SK-N-SH (cell line): ENCODE data around the gene TEX54. TPM values are rescaled to one million over a fixed set of nuclear protein-coding genes. Genes with fewer than 3 reads are reported as not detected.
A peak's percentile ranks its signal among the peaks of the same experiment; 100 is the strongest.

Source experiments
- CTCF ChIA-PET: fragments of 300-600, 350-600 bp; formaldehyde crosslinking; extraction: SDS; loops from one replicate; lab custom pipeline; 2021; lab: Yijun Ruan, JAX
- POLR2A ChIA-PET: fragments of 350-600 bp; sonication (Branson Sonifier 250); formaldehyde crosslinking; extraction: SDS; loops from one replicate; lab custom pipeline; 2020; ENCODE audit warnings: antibody characterized with exemption, inconsistent platforms; lab: Yijun Ruan, JAX
- DNase-seq: peaks from one replicate; pipeline ENCODE4 v3.0.0; 2012
- H2AFZ ChIP-seq: fragments of 200-600 bp; sonication (generic); 2 replicates; pipeline ENCODE4 v1.8.1; 2016; ENCODE audit warnings: antibody characterized with exemption, mild to moderate bottlenecking, low read depth
- H3F3A ChIP-seq: fragments of 200-600 bp; sonication (generic); replicated peaks from 2 replicates; pipeline ENCODE3; 2016; ENCODE audit warnings: antibody characterized with exemption, mild to moderate bottlenecking; ENCODE audit not compliant: insufficient read depth
- H3K27ac ChIP-seq, 2 experiments: fragments of 200-500 bp in 1 of 2; fragments of 200-600 bp in 1 of 2; sonication (Bioruptor generic) in 1 of 2; sonication (generic), shearing (Covaris generic) in 1 of 2; 2 replicates each; pipeline versions ENCODE4 v1.5.1 to v1.6.1; 2014 to 2016; ENCODE audit warnings: low read depth in 2 of 2, inconsistent platforms in 1 of 2, low read length in 1 of 2, mild to moderate bottlenecking in 1 of 2, mixed read lengths in 1 of 2
- H3K27me3 ChIP-seq: fragments of 200-600 bp; sonication (generic), shearing (Covaris generic); 2 replicates; pipeline ENCODE4 v1.6.1; 2016; ENCODE audit warnings: mixed run types; ENCODE audit not compliant: insufficient read depth
- H3K36me3 ChIP-seq, 2 experiments: fragments of 200-500 bp in 1 of 2; fragments of 200-600 bp in 1 of 2; sonication (Bioruptor generic) in 1 of 2; sonication (generic) in 1 of 2; replicated peaks in 1 of 2; 2 replicates each; pipeline versions ENCODE3 to v1.5.1; 2014 to 2016; ENCODE audit warnings: low read length in 1 of 2, mild to moderate bottlenecking in 1 of 2; ENCODE audit not compliant: insufficient read depth in 2 of 2, control insufficient read depth in 1 of 2
- H3K4me1 ChIP-seq, 2 experiments: fragments of 200-500 bp in 1 of 2; fragments of 200-600 bp in 1 of 2; sonication (Bioruptor generic) in 1 of 2; sonication (generic), shearing (Covaris generic) in 1 of 2; 2 replicates each; pipeline versions ENCODE4 v1.5.1 to v1.6.1; 2014 to 2016; ENCODE audit warnings: low read depth in 1 of 2, low read length in 1 of 2, mixed run types in 1 of 2; ENCODE audit not compliant: insufficient read depth in 2 of 2, control insufficient read depth in 1 of 2
- H3K4me2 ChIP-seq: fragments of 200-600 bp; sonication (generic), shearing (Covaris generic); 2 replicates; pipeline ENCODE4 v1.6.1; 2017; ENCODE audit warnings: mixed run types
- H3K4me3 ChIP-seq, 2 experiments: fragments of 200-500 bp in 1 of 2; fragments of 200-600 bp in 1 of 2; sonication (Bioruptor generic) in 1 of 2; sonication (generic), shearing (Covaris generic) in 1 of 2; 2 replicates each; pipeline versions ENCODE4 v1.5.1 to v1.8.1; 2014 to 2016; ENCODE audit warnings: low read depth in 2 of 2, inconsistent platforms in 1 of 2, low read length in 1 of 2, mild to moderate bottlenecking in 1 of 2, mixed read lengths in 1 of 2, moderate library complexity in 1 of 2
- H3K79me2 ChIP-seq: fragments of 200-600 bp; sonication (generic); 2 replicates; pipeline ENCODE4 v1.8.1; 2017; ENCODE audit warnings: mild to moderate bottlenecking; ENCODE audit not compliant: insufficient read depth
- H3K9ac ChIP-seq: fragments of 200-600 bp; sonication (generic); 2 replicates; pipeline ENCODE4 v1.6.1; 2017; ENCODE audit warnings: mixed run types
- H3K9me2 ChIP-seq: fragments of 200-600 bp; sonication (generic); 2 replicates; pipeline ENCODE4 v1.6.1; 2017; ENCODE audit warnings: mixed run types
- H3K9me3 ChIP-seq: fragments of 200-600 bp; sonication (generic); 2 replicates; pipeline ENCODE4 v1.6.1; 2017; ENCODE audit warnings: mixed run types, mild to moderate bottlenecking, moderate library complexity
- H4K20me1 ChIP-seq: fragments of 200-600 bp; sonication (generic); 2 replicates; pipeline ENCODE4 v1.6.1; 2017; ENCODE audit warnings: mild to moderate bottlenecking, mixed run types; ENCODE audit not compliant: insufficient read depth
- ELF1 ChIP-seq: IDR thresholded peaks from 2 replicates; pipeline ENCODE4 v1.4.0; 2012
- EP300 ChIP-seq, 2 experiments: IDR thresholded peaks; 2 replicates each; pipeline versions ENCODE4 v1.4.0 to v1.6.1; 2012; ENCODE audit warnings: borderline replicate concordance in 1 of 2, low read depth in 1 of 2, low read length in 1 of 2
- FOSL2 ChIP-seq: IDR thresholded peaks from 2 replicates; pipeline ENCODE4 v1.4.0; 2012; ENCODE audit warnings: low read depth, mild to moderate bottlenecking, moderate library complexity, borderline replicate concordance
- FOXJ3 ChIP-seq: sonication (generic); formaldehyde crosslinking; IDR thresholded peaks from 2 replicates; pipeline ENCODE4 v1.5.1; 2020; ENCODE audit warnings: mild to moderate bottlenecking, missing genetic modification reagents
- FOXM1 ChIP-seq: IDR thresholded peaks from 2 replicates; pipeline ENCODE4 v1.4.0; 2012; ENCODE audit warnings: low read depth, mild to moderate bottlenecking
- GABPA ChIP-seq: IDR thresholded peaks from 2 replicates; pipeline ENCODE4 v1.4.0; 2012; ENCODE audit warnings: low read depth, mild to moderate bottlenecking
- GATA2 ChIP-seq: sonication (generic); formaldehyde crosslinking; IDR thresholded peaks from 2 replicates; pipeline ENCODE4 v1.5.0; 2020; ENCODE audit warnings: mild to moderate bottlenecking, missing genetic modification reagents
- NFIC ChIP-seq: IDR thresholded peaks from 2 replicates; pipeline ENCODE4 v1.4.0; 2012; ENCODE audit warnings: borderline replicate concordance
- RCOR1 ChIP-seq: fragments of 150-350 bp; IDR thresholded peaks from 2 replicates; pipeline ENCODE4 v1.6.1; 2017; ENCODE audit warnings: antibody characterized with exemption, low read length
- RFX5 ChIP-seq: IDR thresholded peaks from 2 replicates; pipeline ENCODE4 v1.6.1; 2012; ENCODE audit warnings: mild to moderate bottlenecking, improper control_type of control experiment, low read length
- SIN3A ChIP-seq: IDR thresholded peaks from 2 replicates; pipeline ENCODE4 v1.6.1; 2012; ENCODE audit warnings: low read depth, mild to moderate bottlenecking, low read length, moderate library complexity, borderline replicate concordance
- TAF1 ChIP-seq: IDR thresholded peaks from 2 replicates; pipeline ENCODE4 v1.6.1; 2012; ENCODE audit warnings: low read depth, mild to moderate bottlenecking, low read length, moderate library complexity, borderline replicate concordance
- WGBS: methylation state at CpG from one replicate; pipeline ENCODE4 v1.1.6; 2017; ENCODE audit warnings: low lambda C conversion rate; 5-methylcytosine and 5-hydroxymethylcytosine counted together
- polyA plus RNA-seq, 3 experiments: library from polyadenylated mRNA; depleted of rRNA; stranded (reverse); fragments of >200 nt; gene quantifications; 2 replicates each; pipeline ENCODE4 v1.2.3, GENCODE V29; 2012
- TF ChIP-seq, protein P1 (sequence below): IDR thresholded peaks from 2 replicates; pipeline ENCODE4 v1.6.1; 2012; ENCODE audit warnings: mild to moderate bottlenecking, low read depth, low read length, moderate library complexity
- TF ChIP-seq, protein P2 (sequence below): IDR thresholded peaks from 2 replicates; pipeline ENCODE4 v1.4.0; 2012; ENCODE audit warnings: low read depth, borderline replicate concordance
- TF ChIP-seq, protein P3 (sequence below): IDR thresholded peaks from 2 replicates; pipeline ENCODE4 v1.4.0; 2012; ENCODE audit warnings: low read depth
- TF ChIP-seq, protein P4 (sequence below): fragments of 150-350 bp; IDR thresholded peaks from 2 replicates; pipeline ENCODE4 v1.6.1; 2017; ENCODE audit warnings: antibody characterized with exemption, low read length, low read depth, borderline replicate concordance
- TF ChIP-seq, protein P5 (sequence below): IDR thresholded peaks from 2 replicates; pipeline ENCODE4; 2012

The TEX54 gene
- polyA plus RNA-seq, 1 of the 3 experiments (the other 2 are of a cell fraction) = not detected

DNA sequence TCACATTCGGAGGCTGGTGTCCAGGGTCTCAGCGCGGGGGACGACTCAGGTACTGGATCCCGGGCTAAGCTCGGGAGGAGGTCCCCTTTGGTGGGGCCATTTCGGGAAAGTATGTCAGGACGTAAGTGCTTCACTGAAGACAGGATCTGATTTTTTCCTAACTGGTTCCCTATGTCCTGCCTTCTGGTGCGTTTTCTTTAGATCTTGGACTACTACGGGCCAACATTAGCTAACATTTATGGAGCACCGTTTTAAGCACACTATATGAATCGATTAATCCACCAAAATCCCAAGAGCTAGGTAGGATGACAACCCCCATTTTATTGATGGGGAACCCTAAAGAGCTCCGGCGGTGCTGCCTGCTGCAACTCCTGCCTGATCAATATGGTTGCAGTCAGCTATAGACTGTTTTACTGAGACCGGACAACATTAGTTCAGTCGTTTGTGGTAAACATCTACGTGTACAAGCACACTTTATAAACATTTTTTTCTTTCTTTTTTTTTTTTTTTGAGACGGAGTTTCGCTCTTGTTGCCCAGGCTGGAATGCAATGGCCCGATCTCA, 23.8 kb upstream of the TEX54 start:
- H3K27ac ChIP-seq = peak overlapping the region; percentile 61 to 88
- 3% methylated on average over 17 of the region's 20 CpGs for WGBS
- peaks cover 53% of the 10 kb centered on the region for H3K79me2 ChIP-seq

More for the DNA sequence above, 23.8 kb upstream of the TEX54 start:
- DNase-seq = no peak
- Histone ChIP-seq H3K4me2 (peak overlapping the region; percentile 84), H3K9me2 (no peaks in the 10 kb centered on the region), H3F3A (peaks cover 41% of the 10 kb centered on the region), H3K9ac (peak overlapping the region; percentile 77), H3K4me3 (peak overlapping the region; percentile 69 to 90), H3K4me1 (peaks cover 14 to 16% of the 10 kb centered on the region in 2 experiments; a peak in 3 of 4 replicates), H4K20me1 (peaks cover 39% of the 10 kb centered on the region), H3K9me3 (no peaks in the 10 kb centered on the region), H3K27me3 (no peaks in the 10 kb centered on the region), H2AFZ (peak overlapping the region; percentile 93), H3K36me3 (peaks cover 34 to 38% of the 10 kb centered on the region in 2 experiments)
- POLR2A ChIA-PET = interaction anchor here (0.9 to 9.4 kb wide), 13 partner anchors 9 to 1192 kb away, joined by 3 to 146 read pairs (median 11); partner anchors contain the start of genes HNRNPUL2, NXF1, SLC3A2 and STX5
- no peak for TF ChIP-seq GATA2 (CRISPR knock-in tag)
- no peak for TF ChIP-seq GABPA
- no peak for TF ChIP-seq FOSL2
- no peak for TF ChIP-seq RFX5
- TF ChIP-seq, protein P1, sequence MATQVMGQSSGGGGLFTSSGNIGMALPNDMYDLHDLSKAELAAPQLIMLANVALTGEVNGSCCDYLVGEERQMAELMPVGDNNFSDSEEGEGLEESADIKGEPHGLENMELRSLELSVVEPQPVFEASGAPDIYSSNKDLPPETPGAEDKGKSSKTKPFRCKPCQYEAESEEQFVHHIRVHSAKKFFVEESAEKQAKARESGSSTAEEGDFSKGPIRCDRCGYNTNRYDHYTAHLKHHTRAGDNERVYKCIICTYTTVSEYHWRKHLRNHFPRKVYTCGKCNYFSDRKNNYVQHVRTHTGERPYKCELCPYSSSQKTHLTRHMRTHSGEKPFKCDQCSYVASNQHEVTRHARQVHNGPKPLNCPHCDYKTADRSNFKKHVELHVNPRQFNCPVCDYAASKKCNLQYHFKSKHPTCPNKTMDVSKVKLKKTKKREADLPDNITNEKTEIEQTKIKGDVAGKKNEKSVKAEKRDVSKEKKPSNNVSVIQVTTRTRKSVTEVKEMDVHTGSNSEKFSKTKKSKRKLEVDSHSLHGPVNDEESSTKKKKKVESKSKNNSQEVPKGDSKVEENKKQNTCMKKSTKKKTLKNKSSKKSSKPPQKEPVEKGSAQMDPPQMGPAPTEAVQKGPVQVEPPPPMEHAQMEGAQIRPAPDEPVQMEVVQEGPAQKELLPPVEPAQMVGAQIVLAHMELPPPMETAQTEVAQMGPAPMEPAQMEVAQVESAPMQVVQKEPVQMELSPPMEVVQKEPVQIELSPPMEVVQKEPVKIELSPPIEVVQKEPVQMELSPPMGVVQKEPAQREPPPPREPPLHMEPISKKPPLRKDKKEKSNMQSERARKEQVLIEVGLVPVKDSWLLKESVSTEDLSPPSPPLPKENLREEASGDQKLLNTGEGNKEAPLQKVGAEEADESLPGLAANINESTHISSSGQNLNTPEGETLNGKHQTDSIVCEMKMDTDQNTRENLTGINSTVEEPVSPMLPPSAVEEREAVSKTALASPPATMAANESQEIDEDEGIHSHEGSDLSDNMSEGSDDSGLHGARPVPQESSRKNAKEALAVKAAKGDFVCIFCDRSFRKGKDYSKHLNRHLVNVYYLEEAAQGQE = no peak
- TF ChIP-seq NFIC = no peak
- TF ChIP-seq, protein P2, sequence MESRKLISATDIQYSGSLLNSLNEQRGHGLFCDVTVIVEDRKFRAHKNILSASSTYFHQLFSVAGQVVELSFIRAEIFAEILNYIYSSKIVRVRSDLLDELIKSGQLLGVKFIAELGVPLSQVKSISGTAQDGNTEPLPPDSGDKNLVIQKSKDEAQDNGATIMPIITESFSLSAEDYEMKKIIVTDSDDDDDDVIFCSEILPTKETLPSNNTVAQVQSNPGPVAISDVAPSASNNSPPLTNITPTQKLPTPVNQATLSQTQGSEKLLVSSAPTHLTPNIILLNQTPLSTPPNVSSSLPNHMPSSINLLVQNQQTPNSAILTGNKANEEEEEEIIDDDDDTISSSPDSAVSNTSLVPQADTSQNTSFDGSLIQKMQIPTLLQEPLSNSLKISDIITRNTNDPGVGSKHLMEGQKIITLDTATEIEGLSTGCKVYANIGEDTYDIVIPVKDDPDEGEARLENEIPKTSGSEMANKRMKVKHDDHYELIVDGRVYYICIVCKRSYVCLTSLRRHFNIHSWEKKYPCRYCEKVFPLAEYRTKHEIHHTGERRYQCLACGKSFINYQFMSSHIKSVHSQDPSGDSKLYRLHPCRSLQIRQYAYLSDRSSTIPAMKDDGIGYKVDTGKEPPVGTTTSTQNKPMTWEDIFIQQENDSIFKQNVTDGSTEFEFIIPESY = no peak
- no peak for TF ChIP-seq FOXM1
- TF ChIP-seq, protein P3, sequence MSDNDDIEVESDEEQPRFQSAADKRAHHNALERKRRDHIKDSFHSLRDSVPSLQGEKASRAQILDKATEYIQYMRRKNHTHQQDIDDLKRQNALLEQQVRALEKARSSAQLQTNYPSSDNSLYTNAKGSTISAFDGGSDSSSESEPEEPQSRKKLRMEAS = no peak
- TF ChIP-seq RCOR1 = no peak
- no peak for TF ChIP-seq EP300 (IDR thresholded peaks at IDR 0.05; ENCODE audit: borderline replicate concordance in 1 of 2, low read depth in 1 of 2, low read length in 1 of 2)
- TF ChIP-seq, protein P4, sequence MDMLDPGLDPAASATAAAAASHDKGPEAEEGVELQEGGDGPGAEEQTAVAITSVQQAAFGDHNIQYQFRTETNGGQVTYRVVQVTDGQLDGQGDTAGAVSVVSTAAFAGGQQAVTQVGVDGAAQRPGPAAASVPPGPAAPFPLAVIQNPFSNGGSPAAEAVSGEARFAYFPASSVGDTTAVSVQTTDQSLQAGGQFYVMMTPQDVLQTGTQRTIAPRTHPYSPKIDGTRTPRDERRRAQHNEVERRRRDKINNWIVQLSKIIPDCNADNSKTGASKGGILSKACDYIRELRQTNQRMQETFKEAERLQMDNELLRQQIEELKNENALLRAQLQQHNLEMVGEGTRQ = no peak
- TF ChIP-seq, protein P5, sequence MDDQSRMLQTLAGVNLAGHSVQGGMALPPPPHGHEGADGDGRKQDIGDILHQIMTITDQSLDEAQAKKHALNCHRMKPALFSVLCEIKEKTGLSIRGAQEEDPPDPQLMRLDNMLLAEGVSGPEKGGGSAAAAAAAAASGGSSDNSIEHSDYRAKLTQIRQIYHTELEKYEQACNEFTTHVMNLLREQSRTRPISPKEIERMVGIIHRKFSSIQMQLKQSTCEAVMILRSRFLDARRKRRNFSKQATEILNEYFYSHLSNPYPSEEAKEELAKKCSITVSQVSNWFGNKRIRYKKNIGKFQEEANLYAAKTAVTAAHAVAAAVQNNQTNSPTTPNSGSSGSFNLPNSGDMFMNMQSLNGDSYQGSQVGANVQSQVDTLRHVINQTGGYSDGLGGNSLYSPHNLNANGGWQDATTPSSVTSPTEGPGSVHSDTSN = no peak
- no peak for TF ChIP-seq TAF1
- TF ChIP-seq SIN3A = no peak
- TF ChIP-seq ELF1 = no peak
- no peak for TF ChIP-seq FOXJ3 (CRISPR knock-in tag)
- CTCF ChIA-PET = interaction anchor here (0.8 to 5.2 kb wide), 5 partner anchors 16 to 84 kb away, joined by 3 to 46 read pairs (median 4); partner anchors contain the start of genes SLC3A2 and TMEM179B
